Cardiac muscle cell (in vitro differentiated cells and primary cell): ENCODE data around the gene OPRL1. TPM values are rescaled to one million over a fixed set of nuclear protein-coding genes. Genes with fewer than 3 reads are reported as not detected.
A peak's percentile ranks its signal among the peaks of the same experiment; 100 is the strongest.

ENCODE experiments used
- DNase-seq, 2 donors: peaks; one replicate each; pipeline versions ENCODE4 v3.0.0 to v3.0.0-alpha.2; 2010 to 2017; ENCODE audit warnings: low read depth in 1 of 2, low spot score in 1 of 2
- H3K27ac ChIP-seq: fragments of 200-600 bp; sonication (generic); 2 replicates; pipeline ENCODE4 v1.5.1; 2016
- H3K27me3 ChIP-seq: fragments of 200-600 bp; sonication (generic); 2 replicates; pipeline ENCODE4 v1.6.0; 2016; ENCODE audit warnings: control low read depth
- H3K36me3 ChIP-seq: fragments of 200-600 bp; sonication (generic); 2 replicates; pipeline ENCODE4 v1.5.1; 2016; ENCODE audit warnings: control low read depth
- H3K4me1 ChIP-seq: fragments of 200-600 bp; sonication (generic); 2 replicates; pipeline ENCODE4 v1.8.1; 2017; ENCODE audit warnings: low read depth, mild to moderate bottlenecking, mixed run types
- H3K4me3 ChIP-seq: fragments of 200-600 bp; sonication (generic); 2 replicates; pipeline ENCODE4 v1.5.1; 2016; ENCODE audit warnings: mild to moderate bottlenecking
- H3K9me3 ChIP-seq: fragments of 200-600 bp; sonication (generic); 2 replicates; pipeline ENCODE4 v1.5.1; 2017; ENCODE audit warnings: low read depth, mild to moderate bottlenecking, control low read depth
- polyA plus RNA-seq: library from polyadenylated mRNA; unstranded; fragments of >200 nt; fragmentation: Nextera tagmentation; extraction: Ambion mirVana; gene quantifications from 2 replicates; pipeline ENCODE4 v1.2.1, GENCODE V29; 2016
- total RNA-seq: library from RNA; depleted of rRNA; stranded (reverse); fragments of >200 nt; gene quantifications from 2 replicates; pipeline ENCODE4 v1.2.3, GENCODE V29; 2016
- TF ChIP-seq, protein P1 (sequence below): IDR thresholded peaks from 2 replicates; pipeline ENCODE4 v1.5.1; 2012; ENCODE audit warnings: low read depth, mild to moderate bottlenecking, low read length

The OPRL1 gene
- total and polyA plus RNA-seq, 2 experiments from 2014 or later = 2.1 to 9.6 TPM

GRCh38 chr20:64037498-64038213 lies 42.2 kb upstream of the OPRL1 start:
- H3K27ac ChIP-seq = no peak overlapping the region
- no peaks in the 10 kb centered on the region for H3K36me3 ChIP-seq
- peaks cover 57% of the 10 kb centered on the region for H3K27me3 ChIP-seq
- no peaks in the 10 kb centered on the region for H3K9me3 ChIP-seq
- peaks cover 8% of the 10 kb centered on the region for H3K4me1 ChIP-seq
- TF ChIP-seq, protein P1, sequence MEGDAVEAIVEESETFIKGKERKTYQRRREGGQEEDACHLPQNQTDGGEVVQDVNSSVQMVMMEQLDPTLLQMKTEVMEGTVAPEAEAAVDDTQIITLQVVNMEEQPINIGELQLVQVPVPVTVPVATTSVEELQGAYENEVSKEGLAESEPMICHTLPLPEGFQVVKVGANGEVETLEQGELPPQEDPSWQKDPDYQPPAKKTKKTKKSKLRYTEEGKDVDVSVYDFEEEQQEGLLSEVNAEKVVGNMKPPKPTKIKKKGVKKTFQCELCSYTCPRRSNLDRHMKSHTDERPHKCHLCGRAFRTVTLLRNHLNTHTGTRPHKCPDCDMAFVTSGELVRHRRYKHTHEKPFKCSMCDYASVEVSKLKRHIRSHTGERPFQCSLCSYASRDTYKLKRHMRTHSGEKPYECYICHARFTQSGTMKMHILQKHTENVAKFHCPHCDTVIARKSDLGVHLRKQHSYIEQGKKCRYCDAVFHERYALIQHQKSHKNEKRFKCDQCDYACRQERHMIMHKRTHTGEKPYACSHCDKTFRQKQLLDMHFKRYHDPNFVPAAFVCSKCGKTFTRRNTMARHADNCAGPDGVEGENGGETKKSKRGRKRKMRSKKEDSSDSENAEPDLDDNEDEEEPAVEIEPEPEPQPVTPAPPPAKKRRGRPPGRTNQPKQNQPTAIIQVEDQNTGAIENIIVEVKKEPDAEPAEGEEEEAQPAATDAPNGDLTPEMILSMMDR = no peak
- no peak for DNase-seq
- H3K4me3 ChIP-seq = no peak overlapping the region

DNA sequence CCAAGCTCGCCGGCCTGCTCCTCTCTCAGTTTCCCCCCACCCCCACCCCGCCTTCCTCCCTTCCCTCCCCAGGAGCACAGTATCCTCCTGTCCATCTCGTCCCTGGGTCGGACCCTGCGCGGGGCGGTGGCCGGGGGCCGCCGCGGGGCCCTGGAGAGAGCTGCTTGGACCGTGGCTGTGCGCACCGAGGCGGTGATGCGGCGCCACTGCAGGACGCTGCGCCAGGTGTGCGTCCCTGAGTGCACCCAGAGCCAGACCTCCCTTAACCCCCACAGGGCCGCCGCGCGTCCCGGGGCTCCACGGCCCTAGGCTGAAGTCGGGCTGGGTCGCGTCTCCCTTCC lies 41.7 kb upstream of the OPRL1 start:
- Histone ChIP-seq H3K4me1 (peaks cover 8% of the 10 kb centered on the region), H3K27ac (no peak overlapping the region), H3K9me3 (no peaks in the 10 kb centered on the region), H3K27me3 (peaks cover 61% of the 10 kb centered on the region), H3K36me3 (no peaks in the 10 kb centered on the region), H3K4me3 (peak overlapping the region; percentile 25)
- no peak for DNase-seq
- TF ChIP-seq, protein P1 = no peak

- TF ChIP-seq, protein P1 = peak; percentile 73
- Histone ChIP-seq H3K27ac (no peak overlapping the region), H3K4me3 (peak overlapping the region; percentile 25), H3K9me3 (no peaks in the 10 kb centered on the region), H3K27me3 (peaks cover 66% of the 10 kb centered on the region), H3K4me1 (peaks cover 8% of the 10 kb centered on the region), H3K36me3 (no peaks in the 10 kb centered on the region)
- DNase-seq = peak; percentile 68 to 83
Measured at GRCh38 chr20:64038565-64039292, 41.2 kb upstream of the OPRL1 start.

- H3K9me3 ChIP-seq = no peaks in the 10 kb centered on the region
- no peak for DNase-seq
- H3K4me1 ChIP-seq = peaks cover 8% of the 10 kb centered on the region
- peak overlapping the region; percentile 25 for H3K4me3 ChIP-seq
- no peaks in the 10 kb centered on the region for H3K36me3 ChIP-seq
- H3K27ac ChIP-seq = no peak overlapping the region
- TF ChIP-seq, protein P1 = no peak
- peaks cover 74% of the 10 kb centered on the region for H3K27me3 ChIP-seq
Measured at GRCh38 chr20:64039293-64040160, 40.4 kb upstream of the OPRL1 start.

DNA sequence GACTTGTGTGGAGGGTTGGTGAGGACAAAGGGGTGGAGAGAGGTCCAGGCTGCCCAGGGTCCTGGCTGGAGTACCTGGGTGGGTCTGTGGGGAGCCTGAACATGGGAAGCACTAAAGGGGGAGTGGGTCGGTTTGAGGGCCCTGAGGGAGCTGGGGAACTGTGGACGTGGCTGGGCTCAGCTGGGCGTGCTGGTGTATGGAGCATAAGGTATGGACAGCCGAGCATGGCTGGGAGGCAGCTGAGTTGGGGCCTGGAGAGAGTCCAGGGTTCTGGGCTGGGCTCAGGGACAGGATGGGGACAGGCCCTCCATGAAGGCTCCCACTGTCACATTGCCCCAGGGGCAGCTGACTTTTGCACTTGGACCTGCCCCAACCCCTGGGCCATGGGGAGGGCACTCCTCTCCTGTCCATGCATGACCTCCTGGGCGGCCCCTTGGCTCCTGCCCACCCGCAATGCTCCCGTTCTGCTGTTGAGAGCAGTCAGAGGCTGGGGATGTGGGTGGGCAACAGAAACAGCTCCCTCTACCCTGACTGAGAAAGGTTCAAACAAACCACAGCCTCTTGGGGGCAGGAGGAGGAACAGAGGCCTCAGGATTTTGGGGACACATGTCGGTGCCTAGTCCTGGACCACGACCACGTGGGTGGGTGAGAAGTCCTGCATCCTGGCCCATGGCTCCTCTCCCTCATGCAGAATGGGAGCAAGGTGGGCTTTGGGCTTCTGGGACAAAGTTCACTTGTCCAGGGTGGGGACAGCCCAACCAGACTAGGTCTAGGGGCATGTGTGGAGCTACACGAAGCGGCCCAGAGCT lies 39.4 kb upstream of the OPRL1 start:
- DNase-seq = no peak
- H3K4me1 ChIP-seq = peaks cover 8% of the 10 kb centered on the region
- H3K9me3 ChIP-seq = no peaks in the 10 kb centered on the region
- TF ChIP-seq, protein P1 = no peak
- peaks cover 83% of the 10 kb centered on the region for H3K27me3 ChIP-seq
- H3K36me3 ChIP-seq = no peaks in the 10 kb centered on the region
- no peak overlapping the region for H3K4me3 ChIP-seq
- H3K27ac ChIP-seq = no peak overlapping the region
